Mammary epithelial cell (primary cell): ENCODE measurements around the gene PPP1R37.

Experiments
- CTCF ChIP-seq, 2 donors: IDR thresholded peaks in 1 of 2; conservative IDR thresholded peaks in 1 of 2; 2 replicates each; pipeline ENCODE4 v1.5.1; 2011 to 2012; ENCODE audit warnings: inconsistent platforms in 2 of 2, low read length in 2 of 2, mild to moderate bottlenecking in 2 of 2, control low read depth in 1 of 2, low read depth in 1 of 2; ENCODE audit not compliant: insufficient read depth in 1 of 2; ENCODE audit errors: extremely low read depth in 1 of 2
- EZH2 ChIP-seq: IDR thresholded peaks from 2 replicates; pipeline ENCODE4 v1.6.1; 2012; ENCODE audit warnings: low read length, inconsistent platforms, borderline replicate concordance

- TF ChIP-seq CTCF (conservative IDR thresholded peaks at IDR 0.05 in 1 of 2, IDR thresholded peaks at IDR 0.05 in 1 of 2; ENCODE audit: extremely low read depth in 1 of 2, insufficient read depth in 1 of 2, low read depth in 1 of 2, low read length in 2 of 2), result no peak
- no peak for TF ChIP-seq EZH2
Observed at GRCh38 chr19:45150180-45150579, 57.2 kb downstream of the PPP1R37 start.
